ENCODE data around the gene COL15A1.

COL15A1 gene

GRCh38 chr9:98986866-98987651 lies 43.4 kb downstream of the COL15A1 start:
- Histone ChIP-seq H3K27ac (peak overlapping the region; percentile 83 to 91), H3K4me3 (peak overlapping the region; percentile 4)
- TF ChIP-seq CTCF (IDR thresholded peaks at IDR 0.05): no peak
- no peak for DNase-seq (ENCODE audit: low spot score)

- TF ChIP-seq CTCF (IDR thresholded peaks at IDR 0.05): no peak
- peak overlapping the region; percentile 83 to 91 for H3K27ac ChIP-seq
- H3K4me3 ChIP-seq: no peak overlapping the region
- peak; percentile 98 for DNase-seq (ENCODE audit: low spot score)
Measured at GRCh38 chr9:98989036-98990000, 45.6 kb downstream of the COL15A1 start.

DNA sequence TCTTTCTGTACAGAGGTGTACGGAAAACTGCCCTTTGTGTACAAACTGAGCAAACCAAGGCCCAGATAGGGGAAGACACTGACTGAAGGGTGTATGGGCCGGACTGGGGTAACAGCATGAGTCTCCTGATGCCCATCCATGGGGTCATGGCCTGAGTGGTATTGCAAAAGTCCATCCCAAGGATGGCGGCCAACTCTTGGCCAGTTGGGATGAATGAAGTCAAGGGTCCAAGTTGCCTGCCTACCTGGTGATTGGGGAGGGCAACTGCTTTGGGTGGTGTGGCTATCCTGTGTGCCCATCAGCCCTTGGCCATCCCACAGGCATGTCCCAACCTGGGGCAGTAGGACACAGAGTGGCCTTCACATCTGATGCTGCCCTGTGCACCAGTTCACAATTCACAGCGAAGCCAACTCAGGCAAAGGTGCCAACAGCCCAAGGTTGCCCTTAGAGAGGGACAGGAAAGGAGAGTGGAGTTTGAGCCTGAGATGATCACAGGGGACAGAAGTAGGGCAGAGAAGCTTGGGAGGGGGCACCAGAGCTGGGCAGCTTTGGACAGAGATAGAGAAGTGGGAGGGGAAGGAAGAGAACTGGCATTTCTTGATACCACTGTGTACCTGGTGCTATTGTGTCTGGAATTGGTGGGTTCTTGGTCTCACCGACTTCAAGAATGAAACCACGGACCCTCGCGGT lies 46.6 kb downstream of the COL15A1 start:
- no peak for TF ChIP-seq CTCF (IDR thresholded peaks at IDR 0.05)
- H3K4me3 ChIP-seq: peak overlapping the region; percentile 34
- no peak for DNase-seq (ENCODE audit: low spot score)
- H3K27ac ChIP-seq: peak overlapping the region; percentile 83 to 91

- Histone ChIP-seq H3K27ac (peak overlapping the region in 1 of 2 donors; percentile 91), H3K4me3 (no peak overlapping the region)
- no peak for TF ChIP-seq CTCF (IDR thresholded peaks at IDR 0.05)
- DNase-seq (ENCODE audit: low spot score): no peak
Measured at GRCh38 chr9:98992107-98992884, 48.6 kb downstream of the COL15A1 start.

DNA sequence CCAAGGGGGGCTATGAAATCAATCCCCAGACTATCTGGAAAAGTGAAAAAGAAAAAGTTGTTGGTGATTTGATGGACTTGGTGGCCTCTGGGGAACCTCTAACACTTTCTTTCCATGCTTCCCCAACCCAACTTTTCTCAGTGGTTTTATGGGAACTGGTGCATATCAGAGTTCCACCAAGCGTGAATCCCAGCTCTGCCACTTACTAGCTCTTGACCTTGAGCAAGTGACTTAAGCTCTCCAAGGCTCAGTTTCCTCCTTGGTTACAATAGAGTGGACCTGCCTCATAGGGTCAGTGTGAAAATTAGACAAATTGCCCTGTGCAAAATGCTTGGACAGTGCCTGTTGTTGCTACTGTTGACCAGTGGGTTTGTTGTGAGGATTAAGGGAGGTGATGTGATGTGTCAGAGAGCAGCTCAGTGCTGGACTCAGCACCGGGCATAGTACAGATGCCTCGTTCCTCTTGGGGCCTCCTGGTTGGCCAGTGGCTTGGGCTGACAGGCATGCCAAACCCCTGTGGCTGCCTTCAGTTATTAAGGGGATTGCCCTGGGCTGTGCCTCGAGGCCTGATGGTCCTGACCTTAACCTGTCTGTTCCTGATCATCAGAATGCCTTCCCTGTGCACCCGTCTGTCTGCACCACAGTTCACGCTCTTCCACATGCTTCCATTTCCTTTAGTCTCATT lies 49.3 kb downstream of the COL15A1 start:
- no peak for TF ChIP-seq CTCF (IDR thresholded peaks at IDR 0.05)
- no peak for DNase-seq (ENCODE audit: low spot score)
- Histone ChIP-seq H3K27ac (peak overlapping the region; percentile 40 to 91), H3K4me3 (no peak overlapping the region)

GRCh38 chr9:98993570-98993945 lies 49.9 kb downstream of the COL15A1 start:
- Histone ChIP-seq H3K27ac (peak overlapping the region; percentile 40 to 91), H3K4me3 (no peak overlapping the region)
- no peak for DNase-seq (ENCODE audit: low spot score)
- no peak for TF ChIP-seq CTCF (IDR thresholded peaks at IDR 0.05)
